ENCODE data around the gene LMBR1L. TPM values are rescaled to one million over a fixed set of nuclear protein-coding genes. Genes with fewer than 3 reads are reported as not detected.
"Not testable (repeated sequence)": the region's sequence is repeated elsewhere in the genome, so short reads cannot be mapped to it uniquely, and the experiment has no call there.

LMBR1L gene
- polyA plus RNA-seq, 1 donor from 2014 or later = 344 TPM

- peaks cover 4% of the 10 kb centered on the region for H3K79me2 ChIP-seq (replicated peaks; ENCODE audit: insufficient read depth, low read length)
- H3K9me2 ChIP-seq (ENCODE audit: insufficient read depth, low read length) = no peaks in the 10 kb centered on the region
- no peak for TF ChIP-seq EZH2 (IDR thresholded peaks at IDR 0.05; ENCODE audit: borderline replicate concordance, insufficient read depth, low read length, poor library complexity, severe bottlenecking)
- TF ChIP-seq MXI1 (conservative IDR thresholded peaks at IDR 0.05; ENCODE audit: poor library complexity, severe bottlenecking) = no peak
- TF ChIP-seq REST (IDR thresholded peaks at IDR 0.05; ENCODE audit: borderline replicate concordance) = no peak
- no peak for TF ChIP-seq CTCF (IDR thresholded peaks at IDR 0.05; ENCODE audit: poor library complexity, severe bottlenecking)
- TF ChIP-seq EP300 (conservative IDR thresholded peaks at IDR 0.05; ENCODE audit: poor library complexity, severe bottlenecking) = no peak
- TF ChIP-seq SMC3 (conservative IDR thresholded peaks at IDR 0.05; ENCODE audit: poor library complexity) = no peak
- no peak for TF ChIP-seq RAD21 (conservative IDR thresholded peaks at IDR 0.05)
- no peak for TF ChIP-seq POLR2AphosphoS5 (IDR thresholded peaks at IDR 0.05)
- no peak for TF ChIP-seq TAF1 (IDR thresholded peaks at IDR 0.05; ENCODE audit: low read depth)
- H3K27me3 ChIP-seq (ENCODE audit: insufficient read depth, low read depth, low read length) = peaks cover 4% of the 10 kb centered on the region
- no peaks in the 10 kb centered on the region for H3F3A ChIP-seq (ENCODE audit: insufficient read depth, low read length, poor library complexity, severe bottlenecking)
- H3K4me3 ChIP-seq (ENCODE audit: low read length) = no peak overlapping the region
- no peak overlapping the region for H3K4me2 ChIP-seq (ENCODE audit: low read length)
- no peak overlapping the region for H3K27ac ChIP-seq (ENCODE audit: low read length)
- no peak overlapping the region for H3K9ac ChIP-seq (ENCODE audit: low read length)
- no peaks in the 10 kb centered on the region for H3K36me3 ChIP-seq (ENCODE audit: insufficient read depth, low read length)
- no peaks in the 10 kb centered on the region for H3K9me3 ChIP-seq (ENCODE audit: low read length)
- H4K20me1 ChIP-seq (ENCODE audit: insufficient read depth) = no peaks in the 10 kb centered on the region
- no peak overlapping the region for H2AFZ ChIP-seq (ENCODE audit: low read depth, low read length)
Observed at GRCh38 chr12:49064767-49065152, 45.9 kb downstream of the LMBR1L start.

GRCh38 chr12:49061916-49062315 lies 48.7 kb downstream of the LMBR1L start:
- H3K9me3 ChIP-seq (ENCODE audit: low read length); H3K36me3 ChIP-seq (ENCODE audit: insufficient read depth, low read length); H3F3A ChIP-seq (ENCODE audit: insufficient read depth, low read length, poor library complexity, severe bottlenecking); H3K27me3 ChIP-seq (ENCODE audit: insufficient read depth, low read depth, low read length); H3K4me3 ChIP-seq (ENCODE audit: low read length); H3K27ac ChIP-seq (ENCODE audit: low read length); H3K9me2 ChIP-seq (ENCODE audit: insufficient read depth, low read length); H3K4me2 ChIP-seq (ENCODE audit: low read length); H3K9ac ChIP-seq (ENCODE audit: low read length); H2AFZ ChIP-seq (ENCODE audit: low read depth, low read length): not testable (repeated sequence)
- H3K79me2 ChIP-seq (replicated peaks; ENCODE audit: insufficient read depth, low read length) = peaks cover 33% of the 10 kb centered on the region
- peaks cover 16% of the 10 kb centered on the region for H4K20me1 ChIP-seq (ENCODE audit: insufficient read depth)

GRCh38 chr12:49061157-49061650 lies 49.4 kb downstream of the LMBR1L start:
- Histone ChIP-seq H3K27me3 (ENCODE audit: insufficient read depth, low read depth, low read length) (no peaks in the 10 kb centered on the region), H3K9ac (ENCODE audit: low read length) (peak overlapping the region; percentile 99), H3K27ac (ENCODE audit: low read length) (no peak overlapping the region)

More at GRCh38 chr12:49061157-49061650, 49.4 kb downstream of the LMBR1L start:
- Histone ChIP-seq H3K4me2 (ENCODE audit: low read length) (peak overlapping the region; percentile 30), H2AFZ (ENCODE audit: low read depth, low read length) (peak overlapping the region; percentile 61), H3K4me3 (ENCODE audit: low read length) (peak overlapping the region; percentile 97), H4K20me1 (ENCODE audit: insufficient read depth) (peaks cover 20% of the 10 kb centered on the region), H3K36me3 (ENCODE audit: insufficient read depth, low read length) (no peaks in the 10 kb centered on the region), H3F3A (ENCODE audit: insufficient read depth, low read length, poor library complexity, severe bottlenecking) (no peaks in the 10 kb centered on the region), H3K9me2 (ENCODE audit: insufficient read depth, low read length) (no peaks in the 10 kb centered on the region), H3K79me2 (replicated peaks; ENCODE audit: insufficient read depth, low read length) (peaks cover 40% of the 10 kb centered on the region), H3K9me3 (ENCODE audit: low read length) (no peaks in the 10 kb centered on the region)
- no peak for TF ChIP-seq SMC3 (conservative IDR thresholded peaks at IDR 0.05; ENCODE audit: poor library complexity)
- TF ChIP-seq MXI1 (conservative IDR thresholded peaks at IDR 0.05; ENCODE audit: poor library complexity, severe bottlenecking) = no peak
- TF ChIP-seq RAD21 (conservative IDR thresholded peaks at IDR 0.05) = no peak
- no peak for TF ChIP-seq EP300 (conservative IDR thresholded peaks at IDR 0.05; ENCODE audit: poor library complexity, severe bottlenecking)
- TF ChIP-seq TAF1 (IDR thresholded peaks at IDR 0.05; ENCODE audit: low read depth) = no peak
- no peak for TF ChIP-seq POLR2AphosphoS5 (IDR thresholded peaks at IDR 0.05)
- TF ChIP-seq EZH2 (IDR thresholded peaks at IDR 0.05; ENCODE audit: borderline replicate concordance, insufficient read depth, low read length, poor library complexity, severe bottlenecking) = no peak
- no peak for TF ChIP-seq REST (IDR thresholded peaks at IDR 0.05; ENCODE audit: borderline replicate concordance)
- TF ChIP-seq CTCF (IDR thresholded peaks at IDR 0.05; ENCODE audit: poor library complexity, severe bottlenecking) = no peak

Data from neural cell (in vitro differentiated cells).